ENCODE data around the gene SLC26A9. TPM values are rescaled to one million over a fixed set of nuclear protein-coding genes. Genes with fewer than 3 reads are reported as not detected.

SLC26A9 gene
- total and polyA plus RNA-seq, 10 of the 15 experiments (the other 5 are each of a cell fraction or from before 2014, with no cell fraction given), result 0.09 to 0.40 (median 0.17) TPM

DNA sequence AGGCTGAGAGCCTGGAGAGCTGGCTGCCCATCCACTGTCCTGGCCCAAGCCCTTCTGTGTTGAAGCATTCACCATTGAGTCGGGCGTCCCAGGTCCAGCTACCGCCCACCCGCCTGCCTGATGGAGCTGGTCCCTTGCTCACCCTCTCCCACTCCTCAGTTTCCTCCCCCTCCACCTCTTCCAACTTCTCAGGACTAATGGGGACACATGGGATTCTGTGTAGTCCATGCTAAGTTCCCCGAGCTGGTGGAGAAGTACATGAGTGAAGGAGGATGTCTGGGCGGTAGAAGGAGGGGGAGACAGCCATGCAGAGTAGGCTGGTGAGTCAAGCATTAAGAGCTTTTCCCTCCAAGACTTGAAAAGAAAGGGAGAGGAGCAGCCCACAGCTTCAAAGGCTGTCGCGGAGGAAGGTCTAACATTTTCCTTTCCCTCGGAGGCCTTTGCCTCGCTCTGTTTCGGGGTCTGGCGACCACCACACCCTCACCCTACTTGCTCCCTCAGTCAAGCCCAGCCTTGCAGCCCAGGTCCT is 561 bp downstream of the SLC26A9 start:
- no peak for DNase-seq (ENCODE audit: low read depth, low spot score)
- Histone ChIP-seq H3K36me3 (ENCODE audit: control insufficient read depth in 2 of 2, insufficient read depth in 2 of 2, low read length in 1 of 2) (no peaks in the 10 kb centered on the region), H3K27ac (ENCODE audit: control insufficient read depth, insufficient read depth) (no peak overlapping the region), H4K20me1 (ENCODE audit: control insufficient read depth, insufficient read depth) (no peaks in the 10 kb centered on the region), H3K4me3 (no peak overlapping the region), H3K4me2 (ENCODE audit: control insufficient read depth, insufficient read depth) (no peak overlapping the region), H3K79me2 (ENCODE audit: control insufficient read depth, insufficient read depth, low read length) (no peaks in the 10 kb centered on the region), H2AFZ (ENCODE audit: control insufficient read depth, low read depth, low read length) (no peak overlapping the region), H3K27me3 (replicated peaks in 1 of 2; ENCODE audit: control insufficient read depth in 2 of 2, insufficient read depth in 2 of 2, low read length in 1 of 2) (peaks cover 2 to 6% of the 10 kb centered on the region in 2 experiments; a peak in 3 of 4 replicates), H3K4me1 (ENCODE audit: control insufficient read depth, insufficient read depth, low read length) (no peaks in the 10 kb centered on the region), H3K9ac (ENCODE audit: control insufficient read depth, insufficient read depth, low read length) (no peak overlapping the region), H3K9me3 (replicated peaks; ENCODE audit: control insufficient read depth, insufficient read depth, low read length) (no peaks in the 10 kb centered on the region)
- intact Hi-C loops (cut with micrococcal nuclease; ENCODE audit: unreplicated experiment), result no loop called here
- RAD21 ChIA-PET (ENCODE audit: unreplicated experiment), result interaction anchor here (2.1 kb wide), 1 partner anchor 35 kb away, joined by 4 read pairs; no protein-coding TSS in a partner anchor
- TF ChIP-seq, protein P1, sequence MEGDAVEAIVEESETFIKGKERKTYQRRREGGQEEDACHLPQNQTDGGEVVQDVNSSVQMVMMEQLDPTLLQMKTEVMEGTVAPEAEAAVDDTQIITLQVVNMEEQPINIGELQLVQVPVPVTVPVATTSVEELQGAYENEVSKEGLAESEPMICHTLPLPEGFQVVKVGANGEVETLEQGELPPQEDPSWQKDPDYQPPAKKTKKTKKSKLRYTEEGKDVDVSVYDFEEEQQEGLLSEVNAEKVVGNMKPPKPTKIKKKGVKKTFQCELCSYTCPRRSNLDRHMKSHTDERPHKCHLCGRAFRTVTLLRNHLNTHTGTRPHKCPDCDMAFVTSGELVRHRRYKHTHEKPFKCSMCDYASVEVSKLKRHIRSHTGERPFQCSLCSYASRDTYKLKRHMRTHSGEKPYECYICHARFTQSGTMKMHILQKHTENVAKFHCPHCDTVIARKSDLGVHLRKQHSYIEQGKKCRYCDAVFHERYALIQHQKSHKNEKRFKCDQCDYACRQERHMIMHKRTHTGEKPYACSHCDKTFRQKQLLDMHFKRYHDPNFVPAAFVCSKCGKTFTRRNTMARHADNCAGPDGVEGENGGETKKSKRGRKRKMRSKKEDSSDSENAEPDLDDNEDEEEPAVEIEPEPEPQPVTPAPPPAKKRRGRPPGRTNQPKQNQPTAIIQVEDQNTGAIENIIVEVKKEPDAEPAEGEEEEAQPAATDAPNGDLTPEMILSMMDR (IDR thresholded peaks at IDR 0.05 in 2 of 3, conservative IDR thresholded peaks at IDR 0.05 in 1 of 3; ENCODE audit: control insufficient read depth in 2 of 3, extremely low read depth in 1 of 3, insufficient read depth in 1 of 3, low read depth in 3 of 3, low read length in 3 of 3), result no peak
- no peak for TF ChIP-seq RFX5 (IDR thresholded peaks at IDR 0.05; ENCODE audit: low read depth, low read length)
- TF ChIP-seq PRDM15 (CRISPR knock-in tag; IDR thresholded peaks at IDR 0.05), result no peak
- no peak for TF ChIP-seq E2F8 (IDR thresholded peaks at IDR 0.05; ENCODE audit: low read depth, partially characterized antibody)
- TF ChIP-seq ZZZ3 (IDR thresholded peaks at IDR 0.05; ENCODE audit: control insufficient read depth, insufficient read length, low read depth), result no peak
- TF ChIP-seq, protein P2, sequence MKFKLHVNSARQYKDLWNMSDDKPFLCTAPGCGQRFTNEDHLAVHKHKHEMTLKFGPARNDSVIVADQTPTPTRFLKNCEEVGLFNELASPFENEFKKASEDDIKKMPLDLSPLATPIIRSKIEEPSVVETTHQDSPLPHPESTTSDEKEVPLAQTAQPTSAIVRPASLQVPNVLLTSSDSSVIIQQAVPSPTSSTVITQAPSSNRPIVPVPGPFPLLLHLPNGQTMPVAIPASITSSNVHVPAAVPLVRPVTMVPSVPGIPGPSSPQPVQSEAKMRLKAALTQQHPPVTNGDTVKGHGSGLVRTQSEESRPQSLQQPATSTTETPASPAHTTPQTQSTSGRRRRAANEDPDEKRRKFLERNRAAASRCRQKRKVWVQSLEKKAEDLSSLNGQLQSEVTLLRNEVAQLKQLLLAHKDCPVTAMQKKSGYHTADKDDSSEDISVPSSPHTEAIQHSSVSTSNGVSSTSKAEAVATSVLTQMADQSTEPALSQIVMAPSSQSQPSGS (IDR thresholded peaks at IDR 0.05; ENCODE audit: low read length), result no peak
- TF ChIP-seq PBX3 (IDR thresholded peaks at IDR 0.05; ENCODE audit: insufficient replicate concordance, low read depth, low read length), result no peak
- TF ChIP-seq GATAD2B (conservative IDR thresholded peaks at IDR 0.05; ENCODE audit: low read depth), result no peak
- no peak for TF ChIP-seq NR2F1 (conservative IDR thresholded peaks at IDR 0.05)
- TF ChIP-seq ETV6 (conservative IDR thresholded peaks at IDR 0.05 in 1 of 2, IDR thresholded peaks at IDR 0.05 in 1 of 2; ENCODE audit: borderline replicate concordance in 1 of 2, low read depth in 1 of 2), result no peak
- no peak for TF ChIP-seq FOS (IDR thresholded peaks at IDR 0.05; ENCODE audit: borderline replicate concordance, extremely low read depth, insufficient read length)
- POLR2A ChIA-PET, result no interaction called here
- in situ Hi-C loops (cut with MboI), result no loop called here
- BruUV-seq (replicated peaks), result no TSS peak
- ATAC-seq, result no peak
- no peak for FAIRE-seq
- CTCF ChIA-PET, result interaction anchor here (1.0 to 1.4 kb wide), 2 partner anchors 24 to 35 kb away, joined by 3 to 6 read pairs; no protein-coding TSS in a partner anchor
- whole genome bisulfite sequencing (ENCODE audit: insufficient coverage, insufficient replicate concordance, low lambda C conversion rate, missing lambda C conversion rate), result 2% methylated on average over 12 of the region's 12 CpGs
- SMC1A ChIA-PET (ENCODE audit: uncharacterized antibody, unreplicated experiment), result no interaction called here
